ENCODE data around the gene TEX29. TPM values are rescaled to one million over a fixed set of nuclear protein-coding genes. Genes with fewer than 3 reads are reported as not detected.

The TEX29 gene
- total RNA-seq, 1 donor from 2014 or later: 0.70 TPM

- Mint-ChIP-seq H3K36me3 (ENCODE audit: low read depth) (peaks cover 36% of the 10 kb centered on the region), H3K27me3 (ENCODE audit: low read depth) (no peaks in the 10 kb centered on the region), H3K4me3 (ENCODE audit: unreplicated experiment) (no peak overlapping the region), H3K27ac (ENCODE audit: unreplicated experiment) (no peak overlapping the region), H3K4me1 (ENCODE audit: low read depth) (peaks cover 21% of the 10 kb centered on the region), H3K9me3 (ENCODE audit: low read depth) (no peaks in the 10 kb centered on the region)
- DNase-seq (ENCODE audit: low spot score): no peak
- TF ChIP-seq, protein P1, sequence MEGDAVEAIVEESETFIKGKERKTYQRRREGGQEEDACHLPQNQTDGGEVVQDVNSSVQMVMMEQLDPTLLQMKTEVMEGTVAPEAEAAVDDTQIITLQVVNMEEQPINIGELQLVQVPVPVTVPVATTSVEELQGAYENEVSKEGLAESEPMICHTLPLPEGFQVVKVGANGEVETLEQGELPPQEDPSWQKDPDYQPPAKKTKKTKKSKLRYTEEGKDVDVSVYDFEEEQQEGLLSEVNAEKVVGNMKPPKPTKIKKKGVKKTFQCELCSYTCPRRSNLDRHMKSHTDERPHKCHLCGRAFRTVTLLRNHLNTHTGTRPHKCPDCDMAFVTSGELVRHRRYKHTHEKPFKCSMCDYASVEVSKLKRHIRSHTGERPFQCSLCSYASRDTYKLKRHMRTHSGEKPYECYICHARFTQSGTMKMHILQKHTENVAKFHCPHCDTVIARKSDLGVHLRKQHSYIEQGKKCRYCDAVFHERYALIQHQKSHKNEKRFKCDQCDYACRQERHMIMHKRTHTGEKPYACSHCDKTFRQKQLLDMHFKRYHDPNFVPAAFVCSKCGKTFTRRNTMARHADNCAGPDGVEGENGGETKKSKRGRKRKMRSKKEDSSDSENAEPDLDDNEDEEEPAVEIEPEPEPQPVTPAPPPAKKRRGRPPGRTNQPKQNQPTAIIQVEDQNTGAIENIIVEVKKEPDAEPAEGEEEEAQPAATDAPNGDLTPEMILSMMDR (IDR thresholded peaks at IDR 0.05): no peak
These were observed 44.3 kb upstream of the TEX29 start for GRCh38 chr13:111275995-111276618.

- H3K27me3 Mint-ChIP-seq (ENCODE audit: low read depth): no peaks in the 10 kb centered on the region
- no peak for DNase-seq (ENCODE audit: low spot score)
- peaks cover 39% of the 10 kb centered on the region for H3K4me1 Mint-ChIP-seq (ENCODE audit: low read depth)
- TF ChIP-seq, protein P1 (IDR thresholded peaks at IDR 0.05): no peak
- H3K4me3 Mint-ChIP-seq (ENCODE audit: unreplicated experiment): no peak overlapping the region
- no peaks in the 10 kb centered on the region for H3K9me3 Mint-ChIP-seq (ENCODE audit: low read depth)
- H3K36me3 Mint-ChIP-seq (ENCODE audit: low read depth): peaks cover 36% of the 10 kb centered on the region
- H3K27ac Mint-ChIP-seq (ENCODE audit: unreplicated experiment): no peak overlapping the region
These were observed 42.2 kb upstream of the TEX29 start for GRCh38 chr13:111278258-111278657.

DNA sequence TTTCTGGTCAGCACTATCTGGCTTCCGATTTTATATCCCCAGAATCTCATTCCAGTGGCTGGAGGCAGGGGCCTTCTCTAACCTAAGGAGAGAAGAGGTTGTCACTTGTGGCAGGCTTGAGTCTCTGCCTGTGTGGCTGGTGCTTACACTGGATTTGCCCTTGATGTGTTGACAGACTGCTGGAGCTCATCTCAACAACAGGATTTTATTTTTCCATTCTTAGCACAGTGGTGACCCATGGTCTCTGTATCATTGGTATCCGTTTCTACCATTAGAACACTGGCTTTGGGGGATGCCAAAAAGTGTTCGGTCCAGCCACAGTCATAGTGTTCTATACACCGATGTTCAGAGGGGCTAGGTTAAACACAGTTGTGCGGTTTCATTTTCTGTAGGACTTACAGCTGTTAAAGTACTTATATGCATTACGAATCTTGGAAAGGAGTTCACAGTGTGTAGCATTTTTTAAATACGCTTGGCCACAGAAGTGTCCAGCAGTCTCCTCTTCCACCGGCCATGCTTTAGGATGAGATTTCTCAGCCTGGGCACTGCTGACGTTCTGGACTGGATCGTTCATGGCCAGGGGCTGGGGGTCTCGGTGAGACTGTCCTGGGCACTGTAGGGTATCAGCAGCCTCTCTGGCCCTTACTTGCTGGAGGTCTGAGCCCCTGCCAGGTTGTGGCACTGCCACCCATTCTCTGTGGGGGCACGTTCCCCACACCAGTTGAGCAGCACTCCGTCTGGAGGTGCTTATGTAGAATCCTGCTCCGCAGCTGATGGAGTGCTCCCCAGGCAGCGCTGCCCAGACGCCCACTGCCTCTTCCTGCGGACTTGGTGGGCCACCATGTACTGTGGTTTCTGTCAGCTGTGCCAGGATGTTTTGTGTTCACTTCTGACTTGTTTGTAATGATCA lies 41.4 kb upstream of the TEX29 start:
- Mint-ChIP-seq H3K9me3 (ENCODE audit: low read depth) (no peaks in the 10 kb centered on the region), H3K27me3 (ENCODE audit: low read depth) (no peaks in the 10 kb centered on the region), H3K36me3 (ENCODE audit: low read depth) (peaks cover 39% of the 10 kb centered on the region), H3K27ac (ENCODE audit: unreplicated experiment) (peak overlapping the region; percentile 99), H3K4me3 (ENCODE audit: unreplicated experiment) (no peak overlapping the region), H3K4me1 (ENCODE audit: low read depth) (peaks cover 46% of the 10 kb centered on the region)
- TF ChIP-seq, protein P1 (IDR thresholded peaks at IDR 0.05): no peak
- DNase-seq (ENCODE audit: low spot score): no peak

DNA sequence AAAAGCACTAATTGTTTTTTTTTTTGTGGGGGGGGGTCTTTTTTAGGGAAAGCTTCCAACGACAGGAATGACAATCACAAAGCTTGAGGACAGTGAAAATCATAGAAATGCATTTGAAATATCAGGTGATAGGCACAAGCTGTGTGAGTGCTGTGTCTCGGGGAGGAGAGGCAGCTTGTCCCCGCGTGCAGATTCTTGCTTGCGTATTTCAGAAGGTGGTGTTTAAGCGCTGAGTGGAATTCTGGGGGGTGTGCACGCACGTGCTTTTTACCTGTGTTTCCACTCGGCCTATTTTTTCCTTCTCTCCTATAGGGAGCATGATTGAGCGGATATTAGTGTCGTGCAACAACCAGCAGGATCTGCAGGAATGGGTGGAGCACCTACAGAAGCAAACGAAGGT lies 40.2 kb upstream of the TEX29 start:
- no peaks in the 10 kb centered on the region for H3K27me3 Mint-ChIP-seq (ENCODE audit: low read depth)
- H3K27ac Mint-ChIP-seq (ENCODE audit: unreplicated experiment): peak overlapping the region; percentile 99

More for the DNA sequence above, 40.2 kb upstream of the TEX29 start:
- H3K4me1 Mint-ChIP-seq (ENCODE audit: low read depth): peaks cover 54% of the 10 kb centered on the region
- H3K4me3 Mint-ChIP-seq (ENCODE audit: unreplicated experiment): no peak overlapping the region
- no peaks in the 10 kb centered on the region for H3K9me3 Mint-ChIP-seq (ENCODE audit: low read depth)
- TF ChIP-seq, protein P1 (IDR thresholded peaks at IDR 0.05): no peak
- DNase-seq (ENCODE audit: low spot score): no peak
- H3K36me3 Mint-ChIP-seq (ENCODE audit: low read depth): peaks cover 38% of the 10 kb centered on the region
